Astrocyte (in vitro differentiated cells and primary cell): ENCODE results near the gene SLC2A13.

Experiments
- EZH2 ChIP-seq: IDR thresholded peaks from 2 replicates; pipeline ENCODE4 v1.6.1; 2012; ENCODE audit warnings: mild to moderate bottlenecking, low read length, inconsistent platforms; ENCODE audit not compliant: insufficient read depth
- TF ChIP-seq, protein P1 (sequence below): IDR thresholded peaks from 2 replicates; pipeline ENCODE4 v1.5.1; 2011; ENCODE audit warnings: low read depth, mild to moderate bottlenecking, inconsistent platforms, low read length, moderate library complexity; ENCODE audit not compliant: insufficient read depth

DNA sequence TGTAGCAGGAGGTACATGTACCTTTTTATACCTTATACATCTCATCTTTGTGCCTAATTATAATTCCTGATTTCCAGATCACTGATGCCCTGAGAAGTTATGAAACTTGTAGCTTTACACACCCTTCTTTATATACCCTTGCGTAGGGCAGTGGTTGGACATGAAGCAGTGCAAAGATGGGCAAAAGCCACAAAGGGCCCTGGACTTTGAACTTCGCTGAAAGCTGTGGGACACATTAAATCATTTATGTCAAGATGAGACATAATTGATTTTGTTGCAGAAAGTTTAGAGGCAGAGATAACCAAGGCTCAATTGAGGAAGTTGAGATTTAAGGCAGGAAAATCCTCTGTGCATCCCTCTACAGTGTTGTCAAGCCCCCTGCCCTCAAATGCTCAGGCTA is 170.0 kb downstream of the SLC2A13 start:
- TF ChIP-seq, protein P1, sequence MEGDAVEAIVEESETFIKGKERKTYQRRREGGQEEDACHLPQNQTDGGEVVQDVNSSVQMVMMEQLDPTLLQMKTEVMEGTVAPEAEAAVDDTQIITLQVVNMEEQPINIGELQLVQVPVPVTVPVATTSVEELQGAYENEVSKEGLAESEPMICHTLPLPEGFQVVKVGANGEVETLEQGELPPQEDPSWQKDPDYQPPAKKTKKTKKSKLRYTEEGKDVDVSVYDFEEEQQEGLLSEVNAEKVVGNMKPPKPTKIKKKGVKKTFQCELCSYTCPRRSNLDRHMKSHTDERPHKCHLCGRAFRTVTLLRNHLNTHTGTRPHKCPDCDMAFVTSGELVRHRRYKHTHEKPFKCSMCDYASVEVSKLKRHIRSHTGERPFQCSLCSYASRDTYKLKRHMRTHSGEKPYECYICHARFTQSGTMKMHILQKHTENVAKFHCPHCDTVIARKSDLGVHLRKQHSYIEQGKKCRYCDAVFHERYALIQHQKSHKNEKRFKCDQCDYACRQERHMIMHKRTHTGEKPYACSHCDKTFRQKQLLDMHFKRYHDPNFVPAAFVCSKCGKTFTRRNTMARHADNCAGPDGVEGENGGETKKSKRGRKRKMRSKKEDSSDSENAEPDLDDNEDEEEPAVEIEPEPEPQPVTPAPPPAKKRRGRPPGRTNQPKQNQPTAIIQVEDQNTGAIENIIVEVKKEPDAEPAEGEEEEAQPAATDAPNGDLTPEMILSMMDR = no peak
- TF ChIP-seq EZH2 = no peak
